Fibroblast of mammary gland (primary cell): ENCODE data around the gene CCR3.
"Not testable (repeated sequence)": the region's sequence is repeated elsewhere in the genome, so short reads cannot be mapped to it uniquely, and the experiment has no call there.

Source experiments
- DNase-seq: peaks from one replicate; pipeline ENCODE4 v3.0.0-alpha.2; 2010; ENCODE audit warnings: low read depth
- H3K4me3 ChIP-seq: 2 replicates; pipeline ENCODE4 v1.5.1; 2011; ENCODE audit warnings: low read depth, mild to moderate bottlenecking, low read length, moderate library complexity; ENCODE audit not compliant: control insufficient read depth
- CTCF ChIP-seq: conservative IDR thresholded peaks from 2 replicates; pipeline ENCODE4 v1.5.1; 2011; ENCODE audit warnings: low read depth, low read length, inconsistent platforms; ENCODE audit not compliant: control insufficient read depth, insufficient read depth

The CCR3 gene

GRCh38 chr3:46202535-46202934, 39.7 kb upstream of the CCR3 start:
- no peak overlapping the region for H3K4me3 ChIP-seq
- no peak for TF ChIP-seq CTCF

GRCh38 chr3:46203681-46204080, 38.6 kb upstream of the CCR3 start:
- no peak overlapping the region for H3K4me3 ChIP-seq
- DNase-seq: no peak
- TF ChIP-seq CTCF: no peak

More at GRCh38 chr3:46202535-46202934, 39.7 kb upstream of the CCR3 start:
- no peak for DNase-seq

GRCh38 chr3:46205286-46205960, 36.8 kb upstream of the CCR3 start:
- no peak overlapping the region for H3K4me3 ChIP-seq
- no peak for TF ChIP-seq CTCF
- no peak for DNase-seq

GRCh38 chr3:46206282-46207015, 35.8 kb upstream of the CCR3 start:
- H3K4me3 ChIP-seq: no peak overlapping the region
- no peak for TF ChIP-seq CTCF
- DNase-seq: no peak

- H3K4me3 ChIP-seq, DNase-seq: not testable (repeated sequence)
Observed at GRCh38 chr3:46207514-46207913, 34.7 kb upstream of the CCR3 start.

GRCh38 chr3:46208167-46208704, 34.0 kb upstream of the CCR3 start, which contains the start of gene CCR1:
TSS of gene CCR1 (minus strand) at chr3:46208313. CDS start at chr3:46204313, 4,000 bp downstream.
- no peak within 1 kb of the TSS for H3K4me3 ChIP-seq
- peak; percentile 85 for TF ChIP-seq CTCF
- peak; percentile 65 for DNase-seq

GRCh38 chr3:46209053-46209452, 33.2 kb upstream of the CCR3 start:
- DNase-seq: no peak
- H3K4me3 ChIP-seq: no peak overlapping the region
- no peak for TF ChIP-seq CTCF
